B cell (primary cell): ENCODE data around the gene ARL11.

Source experiments
- CTCF ChIP-seq: fragments of 200-600 bp; IDR thresholded peaks from one replicate; pipeline ENCODE4 v1.8.0; 2022; ENCODE audit warnings: antibody characterized with exemption, mild to moderate bottlenecking
- EZH2 ChIP-seq: IDR thresholded peaks from 2 replicates; pipeline ENCODE4 v1.6.1; 2012; ENCODE audit warnings: borderline replicate concordance, low read depth, mild to moderate bottlenecking, moderate library complexity, low read length; ENCODE audit not compliant: insufficient read depth, poor library complexity, severe bottlenecking

- peak; percentile 47 for TF ChIP-seq CTCF
- TF ChIP-seq EZH2 = no peak
Measured at GRCh38 chr13:49652355-49653305, 24.3 kb downstream of the ARL11 start.
